ENCODE data around the gene ZBTB16. TPM values are rescaled to one million over a fixed set of nuclear protein-coding genes. Genes with fewer than 3 reads are reported as not detected.
"Not testable (repeated sequence)": the region's sequence is repeated elsewhere in the genome, so short reads cannot be mapped to it uniquely, and the experiment has no call there.

Gene ZBTB16
- total and polyA plus RNA-seq, 3 donors from 2014 or later, result 11.4 to 88.5 (median 51.5) TPM

- Histone ChIP-seq H3K4me3 (no peak overlapping the region), H3K36me3 (ENCODE audit: low read depth, missing control alignments) (no peaks in the 10 kb centered on the region), H3K4me1 (no peaks in the 10 kb centered on the region), H3K27ac (no peak overlapping the region), H3K27me3 (no peaks in the 10 kb centered on the region), H3K9me3 (no peaks in the 10 kb centered on the region)
- intact Hi-C loops (cut with DNase I; ENCODE audit: low total_unique reads), result no loop called here
- TF ChIP-seq POLR2A (IDR thresholded peaks at IDR 0.05) (no peak), CTCF (IDR thresholded peaks at IDR 0.05) (no peak)
- no peak for DNase-seq
- WGBS, 2 donors, result 89 to 90% methylated on average over 4 of the region's 4 CpGs
Measured at GRCh38 chr11:114047327-114047726, 12.2 kb upstream of the ZBTB16 start.

- no peak overlapping the region for H3K27ac ChIP-seq
- no peak overlapping the region for H3K4me3 ChIP-seq
- no peaks in the 10 kb centered on the region for H3K9me3 ChIP-seq
- TF ChIP-seq CTCF (IDR thresholded peaks at IDR 0.05) (no peak), POLR2A (IDR thresholded peaks at IDR 0.05) (no peak)
- no peaks in the 10 kb centered on the region for H3K4me1 ChIP-seq
- 51 to 74% methylated on average over 2 of the region's 2 CpGs for WGBS, 2 donors
- no peaks in the 10 kb centered on the region for H3K36me3 ChIP-seq (ENCODE audit: low read depth, missing control alignments)
- intact Hi-C loops (cut with DNase I; ENCODE audit: low total_unique reads), result no loop called here
- no peaks in the 10 kb centered on the region for H3K27me3 ChIP-seq
- DNase-seq, result no peak
Measured at GRCh38 chr11:114049050-114049449, 10.5 kb upstream of the ZBTB16 start.

- WGBS, 2 donors, result 95 to 96% methylated on average over 9 of the region's 9 CpGs
- H3K27me3 ChIP-seq; H3K4me1 ChIP-seq; H3K36me3 ChIP-seq (ENCODE audit: low read depth, missing control alignments); H3K27ac ChIP-seq; intact Hi-C loops (cut with DNase I; ENCODE audit: low total_unique reads); H3K4me3 ChIP-seq; DNase-seq; H3K9me3 ChIP-seq: not testable (repeated sequence)
Measured at GRCh38 chr11:114049766-114050165, 9.7 kb upstream of the ZBTB16 start.

- Histone ChIP-seq H3K27me3 (no peaks in the 10 kb centered on the region), H3K4me3 (no peak overlapping the region), H3K27ac (no peak overlapping the region), H3K4me1 (no peaks in the 10 kb centered on the region), H3K36me3 (ENCODE audit: low read depth, missing control alignments) (no peaks in the 10 kb centered on the region), H3K9me3 (no peaks in the 10 kb centered on the region)
- TF ChIP-seq POLR2A (IDR thresholded peaks at IDR 0.05) (no peak), CTCF (IDR thresholded peaks at IDR 0.05) (no peak)
- no peak for DNase-seq
- whole genome bisulfite sequencing, 2 donors, result 66 to 75% methylated on average over 15 of the region's 15 CpGs
- intact Hi-C loops (cut with DNase I; ENCODE audit: low total_unique reads), result no loop called here
Measured at GRCh38 chr11:114050258-114050927, 9.1 kb upstream of the ZBTB16 start.

- no peak for DNase-seq
- Histone ChIP-seq H3K4me3 (no peak overlapping the region), H3K27ac (no peak overlapping the region), H3K9me3 (no peaks in the 10 kb centered on the region), H3K4me1 (no peaks in the 10 kb centered on the region), H3K27me3 (no peaks in the 10 kb centered on the region), H3K36me3 (ENCODE audit: low read depth, missing control alignments) (no peaks in the 10 kb centered on the region)
- no peak for TF ChIP-seq POLR2A (IDR thresholded peaks at IDR 0.05)
- TF ChIP-seq CTCF (IDR thresholded peaks at IDR 0.05), result no peak
- intact Hi-C loops (cut with DNase I; ENCODE audit: low total_unique reads), result no loop called here
- 93 to 96% methylated on average over 4 of the region's 4 CpGs for WGBS, 2 donors
Measured at GRCh38 chr11:114051558-114051957, 8.0 kb upstream of the ZBTB16 start.

Measured in testis (tissue), 3 donors.